Cardiac septum (tissue), 1 donor: ENCODE results near the gene FAM83F. TPM values are rescaled to one million over a fixed set of nuclear protein-coding genes. Genes with fewer than 3 reads are reported as not detected.
"Not testable (repeated sequence)": the region's sequence is repeated elsewhere in the genome, so short reads cannot be mapped to it uniquely, and the experiment has no call there.

Experiments
- DNase-seq: peaks from one replicate; pipeline ENCODE4 v3.0.0-alpha.2; 2020; ENCODE audit warnings: low spot score
- intact Hi-C: fragments of 100-400 bp; cut with DNase I; formaldehyde crosslinking; loops from one replicate; pipeline ENCODE4 v1.14.0; 2022
- total RNA-seq: library from RNA; stranded (reverse); fragmentation: NEBNext Ultra II Directional; extraction: Animal tissue kit (Norgen Biotek cat#: 25700); gene quantifications from one replicate; pipeline ENCODE4 v1.2.1, GENCODE V29; 2021
- donor health status: DM: no; HTN: no; CAD: no.

Gene FAM83F
- total RNA-seq, 1 donor from 2014 or later, result 2.3 TPM

GRCh38 chr22:40008726-40009291 is 14.1 kb downstream of the FAM83F start:
- intact Hi-C loops, result no loop called here
- DNase-seq, result no peak

DNA sequence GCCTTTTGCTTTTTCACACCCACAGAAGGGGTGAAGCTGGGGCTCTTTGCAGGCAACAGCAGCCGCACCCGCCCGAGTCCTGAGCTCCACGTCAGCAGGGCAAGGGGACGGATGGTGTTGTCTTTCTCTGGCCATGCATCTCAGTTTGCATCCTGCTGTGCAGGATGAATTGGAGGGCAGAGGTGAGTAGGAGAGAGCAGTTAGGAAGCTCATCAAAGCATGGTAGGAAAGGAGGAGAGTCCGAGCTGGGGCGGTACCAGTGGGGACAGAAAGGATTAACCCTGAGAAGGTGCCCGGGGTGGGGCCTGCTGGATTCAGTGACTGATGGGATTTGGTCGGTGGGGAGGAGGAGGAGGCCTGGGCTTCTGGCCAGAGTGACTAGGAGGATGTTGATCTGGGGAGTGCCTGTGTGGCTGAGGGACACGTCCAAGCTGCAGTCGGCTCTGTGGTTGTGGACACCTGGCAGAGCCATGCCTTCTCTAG is 14.6 kb downstream of the FAM83F start:
- intact Hi-C loops, result no loop called here

GRCh38 chr22:40009951-40010671 is 15.4 kb downstream of the FAM83F start:
- intact Hi-C loops, result no loop called here

More for the DNA sequence above, 14.6 kb downstream of the FAM83F start:
- DNase-seq, result no peak

DNA sequence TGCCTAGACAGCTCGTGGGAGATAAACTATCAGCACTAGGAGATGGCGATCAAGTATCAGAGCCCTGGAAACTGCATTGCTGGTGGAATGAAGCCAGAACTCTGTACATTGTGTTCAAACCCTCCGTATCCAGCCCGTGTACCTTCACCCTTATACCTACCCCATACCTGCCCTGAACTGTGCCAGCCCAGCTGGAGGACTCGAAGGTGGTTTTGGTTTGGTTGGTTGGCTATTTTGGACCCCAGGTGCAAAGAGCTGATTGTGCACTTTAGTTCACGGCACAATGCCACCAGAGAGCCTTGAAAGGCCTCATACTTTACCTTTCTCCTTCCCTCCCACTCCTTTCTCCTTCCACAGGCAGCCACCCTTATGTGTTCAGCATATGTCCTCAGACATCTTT is 16.0 kb downstream of the FAM83F start:
- no peak for DNase-seq
- intact Hi-C loops, result no loop called here

More at GRCh38 chr22:40009951-40010671, 15.4 kb downstream of the FAM83F start:
- DNase-seq, result no peak

- intact Hi-C loops, result no loop called here
- no peak for DNase-seq
Observed at GRCh38 chr22:40014667-40015248, 20.0 kb downstream of the FAM83F start.

DNA sequence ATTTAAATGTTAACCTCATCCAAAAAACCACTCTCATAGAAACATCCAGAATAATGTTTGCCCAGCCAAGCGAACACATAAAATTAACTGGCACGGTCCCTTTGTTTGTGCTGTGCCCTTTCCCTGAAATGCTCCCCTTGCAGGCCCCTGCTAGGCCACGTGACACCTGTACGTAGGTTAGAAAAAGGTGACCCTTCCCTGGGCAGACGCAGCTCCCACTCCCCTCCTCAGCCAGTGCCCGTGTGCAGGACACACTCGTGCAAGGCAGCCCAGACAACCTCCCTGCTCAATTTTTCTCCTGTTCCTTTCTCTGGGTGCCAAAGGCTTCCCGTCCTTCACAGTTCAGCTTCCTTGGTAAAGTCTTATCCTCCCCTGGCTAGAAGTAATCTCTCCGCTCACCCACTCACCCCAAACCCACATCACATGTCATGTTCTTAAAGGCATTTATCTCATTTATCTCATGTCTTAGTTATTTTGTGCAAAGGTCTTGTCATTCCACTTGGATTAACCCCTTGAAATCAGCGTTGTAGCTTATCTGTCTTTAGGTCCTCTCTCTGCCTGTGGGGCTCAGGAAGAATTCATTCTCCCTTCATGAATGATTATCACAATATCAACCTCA is 20.7 kb downstream of the FAM83F start:
- intact Hi-C loops, result no loop called here
- DNase-seq, result no peak

GRCh38 chr22:40018051-40018450 is 23.3 kb downstream of the FAM83F start:
- intact Hi-C loops, result no loop called here
- DNase-seq, result no peak

GRCh38 chr22:40019100-40019499 is 24.3 kb downstream of the FAM83F start:
- no peak for DNase-seq
- intact Hi-C loops, result no loop called here

DNA sequence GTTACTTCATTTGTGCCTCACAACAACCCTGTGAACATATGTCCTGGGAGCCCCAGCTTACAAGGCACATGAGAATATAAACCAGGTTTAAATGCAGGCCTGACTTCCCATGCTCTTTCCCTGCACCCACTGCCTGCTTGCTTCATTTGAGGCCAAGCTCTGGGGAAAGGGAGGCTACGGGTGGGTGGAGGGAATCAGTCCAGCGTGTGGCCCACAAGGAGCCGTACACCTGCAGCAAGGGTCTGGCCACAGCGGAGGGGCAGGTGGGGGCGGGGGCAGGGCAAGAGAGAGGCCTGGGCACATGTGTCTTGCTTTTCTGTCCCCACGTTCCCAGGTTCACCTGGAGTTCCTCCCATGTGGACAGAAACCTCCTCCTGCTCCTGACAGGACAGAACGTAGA is 26.2 kb downstream of the FAM83F start:
- no peak for DNase-seq
- intact Hi-C loops, result no loop called here

DNA sequence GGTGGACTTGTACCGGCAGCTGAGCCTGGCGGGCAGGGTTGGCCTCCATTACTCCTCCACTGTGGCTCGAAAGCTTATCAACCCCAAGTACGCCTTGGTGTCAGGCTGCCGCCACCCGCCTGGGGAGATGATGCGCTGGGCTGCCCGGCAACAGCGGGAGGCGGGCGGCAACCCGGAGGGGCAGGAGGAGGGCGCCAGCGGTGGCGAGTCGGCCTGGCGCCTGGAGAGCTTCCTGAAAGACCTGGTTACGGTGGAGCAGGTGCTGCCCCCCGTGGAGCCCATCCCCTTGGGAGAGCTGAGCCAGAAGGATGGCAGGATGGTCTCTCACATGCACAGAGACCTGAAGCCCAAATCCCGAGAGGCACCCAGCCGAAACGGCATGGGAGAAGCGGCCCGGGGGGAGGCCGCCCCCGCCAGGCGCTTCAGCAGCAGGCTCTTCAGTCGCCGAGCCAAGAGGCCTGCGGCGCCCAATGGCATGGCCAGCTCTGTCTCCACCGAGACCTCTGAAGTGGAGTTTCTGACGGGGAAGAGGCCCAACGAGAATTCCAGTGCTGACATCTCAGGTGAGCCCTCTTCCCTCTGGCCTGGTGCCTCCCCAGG is 26.7 kb downstream of the FAM83F start:
- intact Hi-C loops, result no loop called here
- DNase-seq, result no peak

DNA sequence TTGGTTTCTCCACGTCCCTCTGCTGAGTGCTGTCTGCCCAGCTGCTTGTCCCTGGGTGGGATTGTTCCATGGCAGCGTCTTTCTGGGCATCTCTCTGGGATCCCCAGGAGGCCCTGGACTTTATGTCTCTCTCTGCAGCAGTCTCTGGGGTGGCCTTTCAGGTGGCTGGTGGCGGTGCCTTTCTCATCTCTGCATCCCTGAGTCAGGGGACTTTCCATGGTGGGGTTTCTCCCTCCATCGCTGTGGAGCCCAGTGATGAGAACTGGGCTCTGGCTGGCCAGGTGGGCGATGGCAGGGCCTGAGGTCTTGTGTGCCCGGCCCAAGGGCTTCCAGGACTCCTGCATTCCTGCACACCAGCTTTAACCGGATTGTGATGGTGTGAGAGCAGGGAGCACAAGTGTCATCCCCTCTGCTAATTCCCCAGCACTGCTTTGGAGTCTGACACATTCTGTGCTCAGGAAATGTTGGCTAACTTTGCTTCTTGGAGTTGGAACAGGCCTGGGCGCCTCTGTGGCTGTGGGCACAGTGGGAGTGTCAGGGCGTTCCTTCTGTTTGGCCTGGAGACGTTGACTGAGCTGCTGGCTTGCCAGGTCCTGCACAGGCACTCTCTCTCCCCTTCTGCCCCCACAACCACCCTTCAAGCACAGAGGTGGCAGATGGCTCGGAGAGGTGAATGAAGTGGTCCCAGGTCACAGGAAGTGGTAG is 27.9 kb downstream of the FAM83F start:
- DNase-seq, result no peak

GRCh38 chr22:40023341-40023841 is 28.6 kb downstream of the FAM83F start:
- intact Hi-C loops, result loop anchor here (2.0 kb wide), 1 partner anchor 401 kb away; no protein-coding TSS in a partner anchor
- DNase-seq, result no peak

More for the DNA sequence above, 27.9 kb downstream of the FAM83F start:
- intact Hi-C loops, result loop anchor here (2.0 kb wide), 1 partner anchor 400 kb away; no protein-coding TSS in a partner anchor

GRCh38 chr22:40024201-40025061 is 29.7 kb downstream of the FAM83F start:
- intact Hi-C loops, result loop anchor here (2.0 kb wide), 1 partner anchor 490 kb away; no protein-coding TSS in a partner anchor
- DNase-seq, result peak; percentile 86

DNA sequence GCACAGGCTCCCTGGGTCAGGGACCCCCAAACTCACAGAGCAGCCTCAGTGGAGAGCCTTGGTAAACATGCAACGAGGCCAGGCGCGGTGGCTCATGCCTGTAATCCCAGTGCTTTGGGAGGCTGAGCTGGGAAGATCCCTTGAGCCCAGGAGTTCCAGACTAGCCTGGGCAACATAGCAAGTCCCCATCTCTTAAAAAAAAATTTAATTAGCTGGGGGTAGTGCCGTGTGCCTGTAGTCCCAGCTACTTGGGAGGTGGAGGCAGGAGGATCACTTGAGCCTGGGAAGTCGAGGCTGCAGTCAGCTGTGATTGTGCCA is 30.3 kb downstream of the FAM83F start:
- intact Hi-C loops, result loop anchor here (2.0 kb wide), 1 partner anchor 490 kb away; no protein-coding TSS in a partner anchor
- DNase-seq, result not testable (repeated sequence)

DNA sequence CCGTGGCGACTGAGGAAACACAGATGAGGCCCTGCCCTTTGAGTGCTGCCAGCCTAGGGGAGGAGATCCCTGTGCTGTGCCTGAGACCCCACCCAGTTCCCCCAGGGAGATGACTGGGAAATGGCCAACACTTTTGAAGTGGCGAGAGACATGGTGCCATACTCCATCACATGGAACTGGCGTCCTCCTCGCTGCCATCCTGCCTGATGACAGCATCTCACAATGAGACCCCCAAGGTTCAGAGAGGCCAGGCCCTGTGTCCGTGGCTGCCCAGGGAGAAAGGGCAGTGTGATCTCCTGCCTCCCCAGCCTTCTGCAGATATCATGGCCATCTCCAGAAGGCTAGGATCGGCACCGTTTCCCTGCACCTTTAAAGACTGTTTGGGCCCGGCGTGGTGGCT is 31.1 kb downstream of the FAM83F start:
- no peak for DNase-seq
- intact Hi-C loops, result loop anchor here (2.0 kb wide), 1 partner anchor 491 kb away; no protein-coding TSS in a partner anchor

- no peak for DNase-seq
- intact Hi-C loops, result no loop called here
Observed at GRCh38 chr22:40026641-40027040, 31.9 kb downstream of the FAM83F start.

DNA sequence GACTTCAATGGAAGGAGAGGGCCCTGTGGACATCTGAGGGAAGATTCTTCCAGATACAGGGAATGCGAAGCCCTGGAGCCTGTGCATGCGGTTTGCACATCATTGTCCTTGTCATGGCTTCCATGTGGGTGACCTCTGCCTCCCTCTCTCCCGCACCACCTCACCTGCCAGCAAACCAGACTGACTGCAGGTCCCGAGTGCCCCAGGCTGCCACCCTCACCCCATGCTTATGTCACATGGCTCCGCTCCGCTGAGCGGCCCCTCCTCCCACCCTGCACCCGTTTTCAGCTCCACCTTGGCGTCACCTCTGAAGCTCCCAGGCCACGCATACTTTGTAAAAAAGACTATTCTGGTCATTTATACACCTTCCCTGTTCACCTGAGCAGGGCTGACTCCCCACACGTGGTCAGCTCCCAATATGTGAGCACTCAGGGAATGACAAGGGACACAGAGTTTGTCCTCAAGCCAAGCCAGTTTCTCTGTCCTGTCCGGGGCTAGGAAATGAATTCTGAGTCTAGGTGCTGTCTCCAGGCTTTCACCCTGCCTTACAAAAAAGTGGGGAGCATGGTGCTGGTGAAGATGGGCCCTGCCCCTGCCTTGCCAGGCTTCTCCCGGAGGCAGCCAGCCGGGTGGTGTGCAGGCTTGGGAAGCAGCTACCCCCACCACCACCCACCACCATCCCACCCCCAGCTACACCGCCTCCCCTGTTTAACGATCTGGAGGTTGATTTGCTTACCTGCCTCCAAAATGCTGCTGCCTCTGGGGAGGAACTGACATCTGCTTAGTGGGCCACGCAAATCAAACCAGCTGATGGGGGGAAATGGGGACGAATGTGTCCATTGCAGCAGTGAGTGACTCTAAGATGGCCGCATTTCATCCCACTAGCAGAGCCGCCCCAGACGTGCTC is 32.7 kb downstream of the FAM83F start:
- DNase-seq, result no peak
- intact Hi-C loops, result no loop called here
